Astrocyte (in vitro differentiated cells and primary cell): ENCODE data around the gene GALNT17.

ENCODE experiments used
- CTCF ChIP-seq: IDR thresholded peaks from 2 replicates; pipeline ENCODE4 v1.5.1; 2011; ENCODE audit warnings: low read depth, mild to moderate bottlenecking, inconsistent platforms, low read length, moderate library complexity; ENCODE audit not compliant: insufficient read depth
- EZH2 ChIP-seq: IDR thresholded peaks from 2 replicates; pipeline ENCODE4 v1.6.1; 2012; ENCODE audit warnings: mild to moderate bottlenecking, low read length, inconsistent platforms; ENCODE audit not compliant: insufficient read depth

- TF ChIP-seq CTCF = no peak
- no peak for TF ChIP-seq EZH2
These were observed 618.3 kb downstream of the GALNT17 start for GRCh38 chr7:71750290-71750689.
